GM21576 (cell line): ENCODE data around the gene PEX11G.

Experiments
- ATAC-seq: cut with Tn5 transposase; IDR thresholded peaks from one replicate; pipeline ENCODE4 v1.9.1; 2021; ENCODE audit warnings: mild to moderate bottlenecking, moderate library complexity; ENCODE audit not compliant: unreplicated experiment

PEX11G gene

DNA sequence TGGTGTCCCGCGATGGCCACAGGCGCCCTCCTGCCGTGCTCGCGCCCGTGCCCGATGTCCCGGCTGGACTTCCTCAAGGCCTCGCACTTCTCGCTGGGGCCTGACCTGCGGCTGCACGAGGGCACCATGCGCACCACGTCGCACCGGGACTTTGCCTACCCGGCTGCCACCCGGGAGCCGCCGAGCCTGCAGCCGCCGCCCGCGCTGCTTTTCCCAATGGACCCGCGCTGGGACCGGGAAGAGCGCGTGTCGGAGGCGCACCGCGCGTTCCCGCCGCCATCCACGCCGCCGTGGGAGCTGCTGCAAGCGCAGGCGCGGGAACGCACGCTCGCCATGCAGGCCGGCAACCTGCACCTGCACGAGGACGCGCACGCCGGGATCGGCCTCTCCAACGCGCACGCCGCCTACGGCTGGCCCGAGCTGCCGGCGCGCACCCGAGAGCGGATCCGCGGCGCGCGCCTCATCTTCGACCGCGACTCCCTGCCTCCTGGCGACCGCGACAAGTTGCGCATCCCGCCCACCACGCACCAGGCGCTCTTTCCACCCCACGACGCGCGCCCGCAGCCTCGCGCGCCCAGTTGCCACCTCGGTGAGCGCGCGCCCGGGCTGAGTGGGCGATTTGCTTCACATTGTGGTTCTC is 12.1 kb upstream of the PEX11G start:
- ATAC-seq = no peak

DNA sequence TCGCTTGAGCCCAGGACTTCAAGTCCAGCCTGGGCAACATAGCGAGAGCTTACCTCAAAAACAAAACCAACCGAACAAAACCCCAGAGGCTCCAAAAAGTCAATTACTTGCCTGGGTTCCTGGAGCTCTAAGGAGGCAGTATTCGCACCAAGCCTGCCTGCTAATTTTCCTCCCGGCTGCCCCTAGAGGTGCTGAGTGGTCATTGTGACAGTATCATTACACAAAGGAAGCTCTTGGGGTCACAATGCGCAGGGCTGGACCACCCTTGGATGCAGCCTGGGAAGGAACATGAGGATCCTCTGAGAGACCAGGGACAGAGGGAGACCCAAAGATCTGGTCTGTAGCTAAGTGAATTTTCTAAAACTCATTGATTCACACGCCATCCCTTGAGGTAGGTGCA is 8.5 kb upstream of the PEX11G start:
- ATAC-seq = no peak

GRCh38 chr19:7494416-7495098 is 5.7 kb upstream of the PEX11G start:
- ATAC-seq = no peak

DNA sequence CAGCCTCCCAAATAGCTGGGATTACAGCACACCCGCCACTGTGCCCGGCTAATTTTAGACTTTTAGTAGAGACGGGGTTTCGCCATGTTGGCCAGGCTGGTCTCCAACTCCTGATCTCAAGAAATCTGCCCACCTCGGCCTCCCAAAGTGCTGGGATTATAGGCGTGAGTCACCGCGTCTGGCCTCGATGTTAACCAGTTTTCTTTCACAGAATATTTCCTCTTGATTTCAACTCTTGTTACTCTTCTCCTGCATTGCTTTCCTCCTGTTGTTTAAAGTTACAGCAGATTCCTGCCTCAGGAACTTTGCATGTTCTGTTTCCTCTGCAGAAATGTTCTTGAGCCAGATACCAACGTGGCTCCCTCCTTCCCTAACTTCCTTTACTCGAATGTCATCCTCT is 3.7 kb upstream of the PEX11G start:
- ATAC-seq = no peak

DNA sequence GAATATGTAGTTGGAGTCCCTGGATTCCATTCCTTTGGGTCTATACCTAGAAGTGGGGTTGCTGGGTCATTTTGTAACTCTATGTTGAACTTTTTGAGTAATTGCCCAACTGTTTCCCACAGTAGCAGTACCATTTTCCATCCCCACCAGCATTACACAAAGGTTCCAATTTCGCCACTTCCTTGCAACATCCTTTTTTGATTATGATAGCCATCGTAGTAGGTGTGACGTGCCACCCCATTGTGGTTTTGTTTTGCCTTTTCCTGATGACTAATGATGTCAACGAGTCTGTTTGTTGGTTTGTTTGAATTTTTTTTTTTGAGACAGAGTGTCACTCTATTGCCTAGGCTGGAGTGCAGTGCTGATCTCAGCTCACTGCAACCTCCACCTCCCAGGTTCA is 3.3 kb upstream of the PEX11G start:
- ATAC-seq = no peak

DNA sequence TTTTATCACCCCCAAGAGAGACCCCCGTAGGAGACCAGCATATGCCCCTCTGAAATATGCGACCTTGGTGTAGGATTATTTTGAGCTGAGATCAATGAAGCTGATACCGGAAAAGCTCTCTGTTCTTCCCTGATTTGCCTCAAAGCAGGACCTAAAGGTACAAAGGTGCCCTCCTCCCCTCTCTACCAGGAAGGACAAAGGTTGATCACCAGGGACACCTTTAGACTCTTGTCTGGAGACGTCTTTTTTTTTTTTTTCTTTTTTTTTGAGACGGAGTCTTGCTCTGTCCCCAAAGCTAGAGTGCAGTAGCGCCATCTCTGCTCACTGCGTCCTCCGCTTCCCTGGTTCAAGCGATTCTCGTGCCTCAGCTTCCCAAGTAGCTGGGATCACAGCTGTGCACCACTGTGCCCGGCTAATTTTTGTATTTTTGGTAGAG is 792 bp upstream of the PEX11G start:
- ATAC-seq = no peak

DNA sequence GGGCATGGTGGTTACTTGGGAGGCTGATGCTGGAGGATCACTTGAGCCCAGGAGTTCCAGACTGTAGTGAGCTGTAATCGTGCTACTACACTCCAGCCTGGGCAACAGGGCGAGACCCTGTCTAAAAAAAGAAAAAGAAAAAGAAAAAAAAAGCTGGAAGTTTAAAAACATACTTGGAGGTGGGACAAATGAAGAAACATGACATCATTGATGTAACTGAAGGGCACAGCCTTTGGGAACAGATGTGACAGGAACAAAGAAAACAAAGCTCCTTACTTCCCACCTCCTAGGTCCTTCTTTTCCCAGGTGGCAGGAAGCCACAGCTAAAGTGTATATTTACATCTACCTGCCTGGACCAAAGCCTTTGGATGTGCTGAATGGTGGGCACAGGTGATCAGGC is 1.9 kb downstream of the PEX11G start:
- ATAC-seq = no peak

- no peak for ATAC-seq
Observed at GRCh38 chr19:7483720-7484201, 5.1 kb downstream of the PEX11G start.

- no peak for ATAC-seq
Observed at GRCh38 chr19:7482584-7483439, 6.0 kb downstream of the PEX11G start.

GRCh38 chr19:7480970-7481255 is 7.9 kb downstream of the PEX11G start:
- no peak for ATAC-seq

GRCh38 chr19:7480222-7480969 is 8.4 kb downstream of the PEX11G start:
- ATAC-seq = no peak

- no peak for ATAC-seq
Observed at GRCh38 chr19:7478843-7479227, 10.0 kb downstream of the PEX11G start.

GRCh38 chr19:7478173-7478842 is 10.5 kb downstream of the PEX11G start:
- ATAC-seq = no peak

- no peak for ATAC-seq
Observed at GRCh38 chr19:7477758-7478157, 11.1 kb downstream of the PEX11G start.

- ATAC-seq = no peak
Observed at GRCh38 chr19:7476777-7477494, 11.9 kb downstream of the PEX11G start.

- ATAC-seq = no peak
Observed at GRCh38 chr19:7476241-7476640, 12.6 kb downstream of the PEX11G start.

DNA sequence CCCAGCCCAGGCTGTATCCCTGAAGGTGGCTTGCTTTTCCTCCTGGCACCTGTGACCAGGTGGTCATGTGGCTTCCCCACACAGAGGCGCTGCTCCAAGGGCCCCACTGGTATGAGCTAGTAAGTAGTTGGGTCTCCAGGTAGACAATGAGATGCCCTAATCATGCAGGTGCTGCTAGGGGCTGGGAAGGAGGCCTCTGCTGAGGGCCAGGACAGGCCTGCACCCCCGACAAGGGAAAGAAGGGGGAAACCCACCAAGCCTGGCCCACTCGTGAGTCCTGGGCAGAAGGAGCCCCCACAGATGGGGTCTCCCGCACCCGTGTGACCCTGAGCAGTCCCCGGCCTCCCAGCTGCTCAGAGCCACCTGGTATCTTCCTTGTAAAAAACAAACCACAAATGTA is 13.2 kb downstream of the PEX11G start:
- no peak for ATAC-seq

DNA sequence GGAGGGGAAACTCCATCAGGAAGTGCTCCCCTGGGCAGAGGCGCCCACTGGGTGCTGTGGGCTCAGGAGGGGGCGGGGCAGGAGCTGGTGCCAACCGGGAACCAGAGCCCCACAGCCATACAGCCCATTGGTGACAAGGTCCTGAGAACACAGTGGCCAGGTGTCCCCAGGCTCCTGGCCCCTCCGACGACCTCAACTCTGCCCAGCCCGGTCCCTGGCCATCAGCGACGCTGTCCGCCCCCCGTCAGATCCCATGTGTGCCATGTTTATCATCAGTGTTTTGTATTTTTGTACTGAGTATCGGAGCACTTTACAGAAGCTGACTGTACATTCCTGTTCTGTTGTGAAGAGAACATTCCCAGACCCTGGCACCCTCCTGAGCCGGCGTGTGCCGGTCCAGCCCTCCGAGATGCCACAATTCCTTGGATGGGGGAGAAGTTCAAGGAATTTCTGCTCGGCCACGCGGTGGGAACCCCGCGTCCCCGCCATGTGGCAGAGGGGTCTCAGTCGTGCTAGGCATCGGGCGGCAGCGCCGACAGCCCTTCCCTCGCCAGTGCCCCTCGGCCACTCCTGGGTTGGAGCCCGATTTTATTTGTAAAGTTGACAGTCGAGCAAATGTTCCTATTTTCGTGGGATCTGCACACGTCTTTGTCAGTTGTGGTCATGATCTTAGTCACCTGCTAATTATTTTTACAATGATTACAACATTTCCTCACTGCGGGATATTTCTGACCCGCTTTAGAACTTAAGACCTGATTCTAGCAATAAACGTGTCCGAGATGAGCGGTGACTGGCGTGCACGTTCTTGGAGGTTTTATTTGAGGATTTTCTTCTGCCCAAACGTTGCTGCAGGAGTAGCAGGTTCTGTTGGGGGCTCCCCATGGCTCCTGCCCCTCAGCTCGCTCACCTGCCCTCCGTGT is 16.9 kb downstream of the PEX11G start:
- ATAC-seq = no peak
